Activated CD4-positive, alpha-beta T cell treated with anti-CD3 and anti-CD28 coated beads, Interleukin-2, amount 50 U/mL, for 16 hours (primary cell): ENCODE measurements around the gene YTHDC2.

Source experiments
- DNase-seq: peaks from one replicate; pipeline ENCODE4 v3.0.0-alpha.2; 2020

Gene YTHDC2

DNA sequence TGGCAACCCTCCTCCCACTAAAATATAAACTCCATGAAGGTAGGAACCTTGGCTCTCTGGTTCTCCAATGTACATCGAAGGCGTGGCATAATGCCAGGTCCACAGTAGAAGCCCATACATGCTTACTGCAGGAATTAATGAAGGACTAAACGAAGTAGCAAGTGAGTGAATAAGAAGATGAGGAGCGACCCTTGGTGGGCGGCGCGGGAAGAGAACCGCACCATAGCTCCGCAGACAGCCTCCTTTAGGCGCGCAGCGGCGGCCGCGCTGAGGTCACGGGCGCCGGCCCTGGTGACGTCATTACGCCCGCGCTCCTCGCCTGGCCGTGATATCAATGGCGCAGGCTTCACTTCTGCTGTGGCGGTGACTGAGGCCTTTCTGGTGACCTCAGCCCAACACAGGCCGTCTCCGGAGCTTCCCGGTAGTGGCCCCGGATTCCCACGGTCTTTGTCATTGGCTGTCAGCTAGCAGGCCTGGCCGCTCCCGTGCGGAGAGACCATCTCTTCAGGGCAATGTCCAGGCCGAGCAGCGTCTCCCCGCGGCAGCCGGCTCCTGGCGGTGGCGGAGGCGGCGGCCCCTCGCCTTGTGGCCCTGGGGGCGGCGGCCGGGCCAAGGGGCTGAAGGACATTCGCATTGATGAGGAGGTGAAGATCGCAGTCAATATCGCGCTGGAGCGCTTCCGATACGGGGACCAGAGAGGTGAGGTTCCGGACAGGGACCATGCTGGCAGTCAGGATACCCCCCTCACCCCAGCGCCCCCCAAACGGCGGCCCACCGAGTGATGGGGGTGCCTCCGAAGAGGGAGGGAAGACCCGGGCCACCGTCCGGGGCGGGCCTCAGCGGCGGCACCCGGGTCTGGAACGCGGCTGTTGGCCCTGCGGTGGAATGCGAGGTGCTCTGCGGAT is at the start of gene YTHDC2:
Gene YTHDC2, plus strand, starts transcription at position 311 of the 905 bp plus-strand sequence. Its CDS starts 202 bp downstream, at position 513.
- DNase-seq: peak; percentile 90

DNA sequence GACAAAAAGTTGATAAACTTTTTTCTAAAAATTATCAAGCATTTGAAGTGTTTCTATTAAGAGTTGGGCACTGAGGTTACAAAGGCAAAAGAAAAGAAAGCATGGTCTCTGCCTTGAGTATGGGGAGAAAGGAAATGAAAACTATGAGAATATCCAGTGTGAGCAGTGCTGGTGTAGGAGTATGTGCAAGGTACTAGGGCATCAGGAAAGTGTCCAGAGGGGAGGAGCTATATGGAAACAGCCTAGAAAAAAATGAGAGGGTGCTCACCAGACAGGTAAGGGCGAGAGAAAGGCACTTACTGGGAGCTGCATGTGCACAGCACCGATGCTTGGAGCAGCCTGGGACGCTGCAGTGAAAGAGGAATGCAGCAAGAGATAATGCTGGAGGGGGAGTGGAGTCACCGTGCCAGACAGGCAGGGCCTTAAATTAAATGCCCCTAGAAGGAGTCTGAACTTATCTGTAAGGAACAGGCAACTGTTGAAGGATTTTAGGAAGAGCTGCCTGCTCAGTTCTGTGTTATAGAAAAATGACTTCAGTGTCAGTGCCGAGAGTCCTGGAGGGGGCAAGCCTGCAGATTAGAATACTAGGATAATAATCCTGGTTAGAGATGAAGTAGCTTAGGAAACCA is 39.3 kb upstream of the YTHDC2 start:
- DNase-seq: no peak

DNA sequence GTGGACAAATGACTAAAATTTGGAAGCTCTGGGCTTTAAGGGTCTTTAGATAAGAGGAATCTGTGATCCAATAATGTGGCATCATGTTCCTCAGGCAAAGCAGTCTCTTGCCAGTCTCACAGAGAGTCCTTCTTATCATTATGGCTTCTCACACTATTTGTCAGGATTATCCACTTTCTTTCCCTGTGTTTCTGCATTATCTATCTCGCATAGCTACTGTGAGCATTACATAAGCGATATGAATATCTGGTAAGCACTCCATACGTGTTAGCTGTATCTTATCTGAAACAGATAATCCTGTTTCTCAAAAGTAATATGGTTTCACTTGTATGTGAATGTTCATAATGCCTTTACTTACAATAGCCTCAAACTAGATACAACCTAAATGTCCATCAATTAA is 34.8 kb upstream of the YTHDC2 start:
- no peak for DNase-seq

DNA sequence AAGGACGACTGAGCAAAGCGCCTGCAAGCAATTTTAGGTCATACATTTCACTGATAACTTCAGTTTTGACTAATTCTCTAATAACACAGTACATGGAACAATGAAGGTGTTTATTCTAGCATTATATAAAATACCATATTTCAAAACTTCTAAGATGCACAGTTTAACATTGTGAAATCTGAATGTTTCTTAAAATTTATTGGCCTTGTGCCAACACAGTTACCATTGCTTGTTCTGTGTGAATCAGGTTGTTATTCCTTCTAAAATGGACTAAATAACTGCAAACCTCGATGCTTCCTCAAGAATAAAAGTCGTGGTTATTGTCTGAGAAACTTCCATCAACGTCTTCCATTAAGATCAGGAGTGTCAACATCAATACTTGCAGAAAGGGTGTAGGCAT is 33.3 kb upstream of the YTHDC2 start:
- DNase-seq: no peak

DNA sequence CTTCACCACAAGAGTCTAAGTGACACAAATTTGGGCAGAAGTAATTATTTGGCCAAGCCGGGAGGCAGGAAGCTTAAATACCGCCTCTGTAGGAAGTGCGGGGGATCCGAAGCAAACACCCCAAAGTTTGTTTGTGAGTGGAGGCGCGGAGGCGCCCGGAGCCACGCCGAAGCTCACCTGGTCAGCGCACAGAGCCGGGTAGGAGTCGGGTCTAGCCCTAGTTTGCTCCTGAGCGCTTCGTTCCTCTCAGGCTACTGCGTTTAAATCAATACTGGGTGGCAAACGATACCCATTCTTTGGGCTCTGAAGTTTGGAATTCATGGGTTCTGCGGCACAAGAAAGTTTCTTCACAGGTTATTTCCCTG is 26.1 kb upstream of the YTHDC2 start:
- no peak for DNase-seq

DNA sequence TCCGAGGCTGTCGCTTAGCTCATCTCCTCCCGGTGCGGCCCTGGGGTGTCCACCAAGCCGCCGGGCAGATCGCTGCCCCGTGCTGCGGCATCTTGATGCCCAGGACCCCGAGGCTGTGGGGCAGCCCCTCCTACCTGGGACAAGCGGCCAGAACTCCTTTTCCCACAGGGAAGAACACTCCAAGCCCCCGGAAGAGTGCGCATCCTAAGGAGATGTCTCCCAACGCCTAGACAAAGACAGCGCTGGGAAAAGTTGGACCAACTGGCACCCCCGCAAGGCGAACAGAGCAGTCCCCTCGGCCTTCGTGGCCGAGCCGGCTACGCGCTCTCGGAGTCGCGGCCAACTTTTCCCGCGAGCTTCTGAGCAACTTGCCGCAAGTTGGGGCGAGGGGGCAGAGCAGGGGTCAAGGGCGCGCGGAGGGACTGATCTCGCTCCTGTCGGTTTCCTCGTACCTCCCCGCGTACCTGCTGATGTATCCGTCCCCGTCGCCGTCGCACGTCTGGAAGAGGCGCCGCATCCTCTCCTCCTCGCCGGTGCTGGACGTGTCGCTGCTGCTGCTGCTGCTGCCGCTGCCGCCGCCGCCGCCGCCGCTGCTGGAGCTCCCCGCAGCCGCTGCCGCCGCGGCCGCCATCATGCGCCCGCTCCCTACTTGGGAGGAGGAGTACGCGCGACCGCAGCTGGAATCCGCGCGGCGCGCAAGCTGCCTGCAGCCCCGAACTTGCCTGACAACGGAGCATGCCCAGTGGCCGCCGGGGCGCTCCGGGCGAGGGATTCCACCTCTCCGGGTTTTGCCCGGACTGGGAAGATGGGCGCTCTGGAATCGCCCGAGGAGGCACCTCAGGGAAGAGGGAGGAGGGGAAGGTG is 25.5 kb upstream of the YTHDC2 start, which contains the start of gene MCC:
Gene MCC, minus strand, starts transcription at position 673 of the 864 bp plus-strand sequence.
- peak; percentile 7 for DNase-seq

DNA sequence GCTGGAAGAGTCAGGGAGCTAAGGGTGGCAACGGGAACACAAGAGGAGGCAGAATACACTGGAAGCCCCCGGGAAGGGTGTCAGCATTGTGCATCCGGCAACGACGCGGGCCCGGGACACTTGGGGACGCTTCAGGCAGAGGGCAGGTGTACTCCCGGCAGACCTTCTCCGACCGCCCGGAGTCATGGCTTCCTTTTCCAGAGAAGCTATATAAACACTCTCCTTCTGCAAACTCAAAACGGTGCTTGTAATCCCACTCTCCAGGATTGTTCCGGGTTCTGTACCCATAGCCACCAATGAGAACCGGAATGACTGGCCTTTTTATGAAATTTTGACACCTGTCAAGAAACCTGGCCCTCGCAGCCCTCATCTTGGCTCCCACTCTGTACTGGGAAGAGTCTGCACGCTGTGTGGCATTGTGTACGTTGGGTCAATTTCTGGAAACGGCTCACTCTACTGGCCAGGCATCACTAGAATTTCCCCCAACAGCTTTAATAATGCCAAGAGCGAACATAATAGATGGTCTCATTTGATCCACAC is 24.8 kb upstream of the YTHDC2 start:
- DNase-seq: no peak

DNA sequence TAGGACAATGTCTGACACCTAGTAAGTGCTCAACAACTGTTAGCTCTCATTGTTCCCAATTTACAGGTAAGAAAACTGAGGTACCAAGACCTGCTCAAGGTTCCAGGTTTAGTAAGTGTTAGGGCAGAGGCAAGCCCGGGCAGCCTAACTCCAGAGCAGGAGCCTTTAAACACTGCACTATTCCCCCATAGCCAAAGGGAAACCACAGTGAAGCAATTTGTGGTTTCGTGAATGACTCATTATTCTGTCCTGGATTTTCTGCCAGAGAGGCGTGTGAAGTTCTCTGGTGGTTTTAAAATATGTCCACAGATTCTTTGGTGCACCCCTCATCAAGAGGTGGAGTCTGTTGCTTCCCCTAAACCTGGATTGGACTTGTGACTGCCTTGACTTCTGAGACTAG is 24.2 kb upstream of the YTHDC2 start:
- DNase-seq: peak; percentile 50

DNA sequence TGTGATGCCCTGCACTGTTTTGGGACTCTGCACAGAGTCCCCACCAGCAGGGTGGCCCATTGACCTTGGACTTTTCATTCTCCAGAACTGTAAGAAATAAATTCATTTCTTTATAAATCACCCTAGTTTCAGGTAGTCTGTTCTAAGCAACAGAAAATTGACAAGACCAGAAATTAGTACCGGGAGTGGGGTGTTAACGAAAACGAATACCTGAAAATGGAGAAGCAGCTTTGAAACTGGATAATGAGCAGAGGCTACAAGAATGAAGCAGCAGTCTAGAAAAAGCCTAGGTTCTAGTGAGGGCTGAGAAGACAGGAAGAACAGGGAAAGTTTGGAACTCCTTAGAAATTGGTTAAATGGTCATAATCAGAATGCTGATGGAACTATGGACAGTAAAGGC is 23.2 kb upstream of the YTHDC2 start:
- no peak for DNase-seq

DNA sequence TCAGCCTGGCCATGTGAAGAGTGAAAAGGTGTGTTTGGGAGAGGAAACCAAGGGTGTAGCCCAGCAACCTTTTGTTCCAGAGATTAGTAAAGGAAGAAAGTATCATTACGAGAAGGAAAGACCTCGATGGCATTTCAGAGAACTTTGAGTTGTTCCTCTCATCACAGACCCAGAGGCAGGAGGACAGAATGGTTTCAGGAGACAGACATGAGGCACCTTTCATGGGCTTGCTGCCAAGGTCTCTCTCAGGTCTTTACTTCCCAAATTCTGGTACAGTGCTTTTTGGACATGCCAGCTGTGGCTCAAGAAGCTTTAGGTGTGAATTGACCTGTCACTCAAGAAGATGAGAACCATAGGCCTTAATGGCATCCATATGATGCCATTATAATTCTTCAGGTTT is 22.5 kb upstream of the YTHDC2 start:
- no peak for DNase-seq

DNA sequence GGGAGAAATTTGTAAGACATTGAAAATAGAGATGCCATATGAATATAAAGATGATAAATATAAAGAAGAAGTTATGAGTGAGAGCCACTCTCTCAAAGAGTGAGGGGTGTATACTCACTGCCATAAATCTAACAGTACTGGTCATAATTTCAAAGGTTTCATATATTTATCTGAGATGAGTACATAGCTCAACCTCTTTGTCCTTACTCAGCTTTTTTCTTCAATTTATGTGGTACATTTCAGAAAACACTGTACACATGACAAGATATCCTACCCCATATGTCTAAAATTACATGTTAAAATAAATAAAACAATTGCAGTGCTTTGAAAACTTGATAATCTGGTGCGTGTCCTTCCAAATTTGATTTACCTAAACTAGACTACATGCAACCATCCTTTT is 20.0 kb upstream of the YTHDC2 start:
- no peak for DNase-seq

DNA sequence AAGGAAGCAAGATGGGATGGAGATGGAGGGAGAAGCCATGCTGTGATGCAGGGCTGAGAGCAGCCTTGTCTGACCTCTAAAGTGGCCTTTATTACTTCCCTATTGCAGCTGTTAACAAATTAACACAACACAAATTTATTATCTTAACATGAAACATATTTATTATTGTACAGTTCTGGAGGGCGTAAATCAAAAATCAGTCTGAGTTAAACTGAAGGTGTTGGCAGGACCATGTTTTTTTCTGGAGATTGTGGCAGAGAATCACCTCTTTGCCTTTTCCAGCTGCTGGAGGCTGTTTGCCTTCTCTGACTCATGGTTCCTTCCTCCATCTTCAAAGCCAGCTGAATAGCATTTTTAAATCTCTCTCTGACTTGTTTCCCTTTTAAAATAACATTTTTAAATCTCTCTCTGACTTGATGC is 18.1 kb upstream of the YTHDC2 start:
- DNase-seq: no peak

DNA sequence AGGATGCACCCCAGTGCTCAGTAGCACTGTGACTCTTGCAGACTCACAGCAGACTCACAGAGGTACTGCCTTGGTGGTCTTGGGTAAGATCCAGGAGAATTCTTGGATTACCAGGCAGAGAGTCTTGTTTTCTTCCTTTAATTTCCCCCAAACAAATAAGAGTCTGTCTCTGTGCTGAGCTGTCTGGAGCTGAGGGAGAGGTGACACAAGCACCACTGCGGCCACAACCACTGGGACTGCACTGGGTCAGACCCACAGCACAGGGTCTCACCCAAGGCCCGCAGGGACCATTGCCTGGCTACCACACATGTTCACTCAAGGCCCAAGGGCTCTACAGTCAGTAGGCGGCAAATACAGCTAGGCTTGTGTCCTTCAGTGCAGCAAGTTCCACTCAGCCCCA is 11.4 kb upstream of the YTHDC2 start:
- DNase-seq: no peak

DNA sequence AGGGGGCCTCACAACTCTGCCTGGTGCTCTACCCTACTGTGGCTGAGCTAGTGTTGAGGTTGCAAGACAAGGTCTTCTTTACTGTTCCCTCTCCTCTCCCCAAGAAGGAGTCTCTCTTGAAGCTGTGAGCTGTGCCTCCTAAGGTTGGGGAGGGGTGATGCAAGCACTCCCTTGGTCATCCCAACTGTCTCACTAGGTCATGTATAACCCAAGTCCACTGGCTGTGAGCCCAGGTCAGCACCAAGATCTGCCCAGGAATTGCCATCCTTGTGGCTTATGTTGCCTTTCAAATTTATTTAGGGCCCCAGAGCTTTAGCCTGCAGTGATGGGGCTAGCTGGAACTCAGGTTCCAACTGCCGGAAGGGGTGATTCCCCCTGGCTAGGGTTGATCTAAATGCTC is 10.3 kb upstream of the YTHDC2 start:
- DNase-seq: no peak

DNA sequence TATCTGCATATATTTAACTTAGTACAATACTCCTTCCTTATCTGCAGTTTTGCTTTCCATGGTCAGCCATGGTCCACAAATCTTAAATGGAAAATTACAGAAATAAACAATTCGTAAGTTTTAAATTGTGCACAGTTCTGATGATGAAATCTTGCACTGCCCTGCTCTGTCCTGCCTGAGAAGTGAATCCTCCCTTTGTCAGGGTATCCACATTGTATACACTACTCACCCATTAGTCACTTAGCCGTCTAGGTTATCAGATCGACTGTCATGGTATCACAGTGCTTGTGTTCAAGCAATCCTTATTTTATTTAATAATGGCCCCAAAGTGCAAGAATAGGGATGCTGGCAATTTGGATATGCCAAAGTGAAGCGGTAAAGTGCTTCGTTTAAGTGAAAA is 8.3 kb upstream of the YTHDC2 start:
- no peak for DNase-seq

DNA sequence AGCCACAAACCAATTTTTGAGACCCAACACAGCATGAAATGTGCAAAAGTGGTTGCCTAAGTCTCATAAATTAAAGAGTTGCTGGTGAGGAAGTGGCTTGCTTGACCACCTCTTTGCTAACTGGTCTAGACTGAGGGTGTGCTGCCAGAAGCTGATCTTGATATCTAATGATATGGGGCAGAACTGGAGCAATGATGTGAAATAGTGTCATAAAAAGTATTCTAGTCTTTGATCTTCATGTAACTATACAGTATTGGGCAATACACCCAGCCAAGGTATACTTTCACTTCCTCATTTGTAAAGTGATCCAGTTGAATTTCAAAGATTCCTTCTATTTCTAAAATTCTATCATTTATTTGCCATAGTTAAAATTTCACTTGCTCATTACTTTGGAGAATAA is 5.9 kb upstream of the YTHDC2 start:
- DNase-seq: no peak

DNA sequence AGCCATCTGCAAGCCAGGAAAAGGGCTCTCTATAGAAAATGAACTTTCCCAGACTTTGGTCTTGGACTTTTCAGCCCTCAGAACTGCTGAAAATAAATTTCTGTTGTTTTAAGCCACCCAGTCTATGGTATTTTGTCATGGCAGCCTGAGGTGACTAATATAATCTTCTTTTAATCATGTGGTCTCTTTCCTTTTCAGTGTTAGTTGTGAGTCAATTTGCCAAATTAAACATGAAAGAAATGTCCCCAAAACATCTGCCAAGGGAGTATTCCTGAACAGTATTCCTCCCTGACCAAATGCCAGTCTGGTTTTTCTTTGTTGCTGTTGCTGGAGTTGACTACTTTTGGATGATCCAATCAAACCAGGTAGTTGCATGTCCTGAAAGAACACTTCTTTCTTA is 4.7 kb upstream of the YTHDC2 start:
- no peak for DNase-seq

DNA sequence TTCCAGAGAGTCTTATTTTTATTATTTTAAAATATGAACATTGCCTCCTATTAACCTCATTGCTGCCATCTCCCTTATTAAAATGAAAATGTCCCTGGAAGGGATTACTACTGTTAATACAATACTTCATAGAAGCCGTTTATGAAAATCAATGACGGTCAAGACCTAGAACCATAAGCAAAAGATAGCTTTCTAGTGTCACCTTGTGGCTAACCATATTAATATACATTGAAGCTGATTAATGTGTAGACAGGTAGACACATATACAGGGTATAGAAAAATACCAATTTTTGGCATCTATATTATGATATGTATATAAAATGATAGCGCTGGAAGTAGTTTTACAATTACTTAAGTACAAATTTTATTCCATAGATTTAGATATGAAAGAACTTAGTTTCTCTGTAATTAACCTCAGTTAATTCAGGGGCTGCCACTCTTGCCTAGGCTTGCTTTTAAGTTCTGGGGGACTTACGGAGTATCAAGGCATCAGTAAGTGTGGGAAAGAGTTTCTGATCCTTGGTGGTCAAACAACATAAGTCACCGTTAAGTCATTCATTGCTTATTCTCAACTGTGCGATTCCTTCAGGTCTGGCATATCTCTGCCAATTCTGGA is 2.5 kb upstream of the YTHDC2 start:
- peak; percentile 38 for DNase-seq

DNA sequence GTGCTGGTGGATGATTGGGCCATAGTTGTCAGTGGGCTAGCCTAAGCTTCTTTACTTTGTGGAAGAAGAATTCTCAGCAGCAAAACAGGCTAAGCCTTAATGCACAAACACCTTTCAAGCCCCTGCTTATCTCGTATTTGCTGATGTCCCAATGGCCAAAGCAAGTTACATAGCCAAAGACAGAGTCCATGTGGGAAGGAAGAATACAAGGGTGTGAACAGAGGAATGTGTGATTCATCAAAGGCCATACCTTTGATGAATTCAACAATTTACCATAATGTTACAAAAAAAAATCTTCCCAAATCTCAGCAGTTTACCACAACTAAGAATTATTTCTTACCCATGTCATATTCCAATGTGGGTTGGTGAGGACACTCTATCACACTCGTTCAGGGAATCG is 1.2 kb upstream of the YTHDC2 start:
- DNase-seq: no peak

DNA sequence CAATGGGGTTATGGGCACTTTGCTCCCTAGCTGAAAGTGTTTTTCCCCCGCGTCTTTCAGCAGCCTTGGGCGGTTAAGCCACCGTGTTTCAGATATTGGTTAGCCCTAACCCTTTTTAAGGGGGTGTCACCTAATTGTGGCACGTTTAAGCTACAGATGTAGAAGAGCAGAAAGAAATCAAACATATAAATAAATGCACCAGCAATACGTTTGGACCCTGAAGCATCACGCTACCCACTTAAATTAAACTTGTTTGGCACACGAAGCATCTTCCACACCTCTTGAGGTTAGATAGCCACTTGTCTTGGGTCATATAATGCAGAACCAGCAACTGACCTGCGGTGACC is 768 bp downstream of the YTHDC2 start:
- peak; percentile 16 for DNase-seq

DNA sequence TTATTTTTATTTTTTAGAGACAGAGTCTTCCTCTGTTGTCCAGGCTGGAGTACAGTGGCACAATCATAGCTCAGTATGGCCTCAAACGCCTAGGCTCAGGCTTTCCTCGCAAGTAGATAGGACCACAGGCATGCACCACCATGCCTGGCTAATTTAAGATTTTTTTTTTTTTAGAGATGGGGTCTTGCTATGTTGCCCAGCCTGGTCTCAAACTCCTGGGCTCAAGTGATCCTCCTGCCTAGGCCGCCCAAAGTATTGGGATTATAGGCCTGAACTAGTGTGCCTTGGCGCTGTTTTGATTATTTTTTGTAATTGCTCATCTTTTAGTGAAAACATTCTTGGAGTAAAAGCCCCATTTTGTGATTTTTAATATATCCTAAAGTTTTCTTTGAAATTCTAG is 5.4 kb downstream of the YTHDC2 start:
- no peak for DNase-seq

DNA sequence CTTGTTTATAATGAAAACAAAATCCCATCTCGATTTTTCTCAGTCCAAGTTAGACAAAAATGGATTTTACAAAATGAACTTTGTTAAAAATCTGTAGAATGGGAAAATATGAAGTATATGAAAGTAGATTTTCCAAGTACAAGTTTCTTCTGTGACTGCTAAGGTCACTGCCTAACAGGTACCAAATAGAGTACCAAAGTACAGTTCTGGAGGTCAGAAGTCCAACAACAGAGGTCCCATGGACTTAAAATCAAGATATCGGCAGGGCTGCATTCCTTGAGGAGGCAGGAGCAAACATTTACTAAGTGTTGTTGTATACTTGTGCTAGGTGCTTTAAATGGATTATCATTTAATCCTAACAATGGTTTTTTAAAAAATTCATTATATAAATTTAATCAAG is 5.9 kb downstream of the YTHDC2 start:
- DNase-seq: no peak

DNA sequence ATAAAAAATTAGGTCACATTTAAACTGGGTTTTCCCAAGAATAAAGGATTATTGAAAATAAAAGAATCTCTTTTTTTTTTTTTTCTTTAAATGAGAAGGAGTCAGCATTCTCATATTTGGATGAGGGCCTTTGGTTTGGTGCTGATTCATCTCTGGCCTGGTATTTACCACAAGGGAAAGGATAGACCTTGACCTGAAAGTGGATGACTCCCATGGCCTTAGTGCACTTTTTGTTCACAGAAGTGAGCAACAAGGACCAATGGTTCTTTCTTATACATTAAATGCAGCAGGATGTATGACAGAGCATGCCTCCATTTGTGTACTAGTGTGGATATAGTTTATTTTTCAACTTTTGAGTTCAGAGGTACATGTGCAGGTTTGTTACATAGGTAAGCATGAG is 6.9 kb downstream of the YTHDC2 start:
- peak; percentile 76 for DNase-seq
